ENCODE measurements around the gene MYO3A. TPM values are rescaled to one million over a fixed set of nuclear protein-coding genes. Genes with fewer than 3 reads are reported as not detected.

MYO3A gene
- total RNA-seq, 4 donors from 2014 or later, result 0.12 to 0.33 (median 0.13) TPM; not detected in 1

DNA sequence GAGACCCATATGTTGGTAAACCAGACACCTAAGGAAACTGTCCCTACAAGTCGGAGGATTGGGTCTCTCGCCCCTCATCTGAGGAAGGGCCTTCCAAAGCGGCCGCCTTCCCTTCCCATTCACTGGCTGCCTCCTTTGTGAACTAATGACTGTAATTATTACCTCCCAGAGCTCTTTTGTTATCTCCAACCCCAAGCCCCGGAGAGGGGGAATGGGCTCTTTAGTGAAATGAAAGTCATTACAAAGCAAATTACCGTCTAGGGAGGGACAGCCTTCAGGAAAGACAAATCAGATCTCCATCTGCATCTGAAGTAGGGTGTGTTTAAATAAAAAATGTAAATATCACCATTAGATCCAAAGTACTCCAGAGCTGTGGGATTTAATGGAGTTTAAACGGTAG is 280.0 kb downstream of the MYO3A start:
- Histone ChIP-seq H3K36me3 (no peaks in the 10 kb centered on the region), H3K27ac (no peak overlapping the region), H3K4me1 (no peaks in the 10 kb centered on the region), H3K9me3 (no peaks in the 10 kb centered on the region), H3K4me3 (no peak overlapping the region), H3K27me3 (peaks cover 50 to 67% (median 64%) of the 10 kb centered on the region in 3 donors)
- ATAC-seq (no peak), DNase-seq (no peak)
- in situ Hi-C loops (cut with MboI; ENCODE audit: low sequenced_read_pairs in 4 of 4), result no loop called here
- intact Hi-C loops (cut with DNase I; ENCODE audit: low total_unique reads), result no loop called here
- TF ChIP-seq, protein P1, sequence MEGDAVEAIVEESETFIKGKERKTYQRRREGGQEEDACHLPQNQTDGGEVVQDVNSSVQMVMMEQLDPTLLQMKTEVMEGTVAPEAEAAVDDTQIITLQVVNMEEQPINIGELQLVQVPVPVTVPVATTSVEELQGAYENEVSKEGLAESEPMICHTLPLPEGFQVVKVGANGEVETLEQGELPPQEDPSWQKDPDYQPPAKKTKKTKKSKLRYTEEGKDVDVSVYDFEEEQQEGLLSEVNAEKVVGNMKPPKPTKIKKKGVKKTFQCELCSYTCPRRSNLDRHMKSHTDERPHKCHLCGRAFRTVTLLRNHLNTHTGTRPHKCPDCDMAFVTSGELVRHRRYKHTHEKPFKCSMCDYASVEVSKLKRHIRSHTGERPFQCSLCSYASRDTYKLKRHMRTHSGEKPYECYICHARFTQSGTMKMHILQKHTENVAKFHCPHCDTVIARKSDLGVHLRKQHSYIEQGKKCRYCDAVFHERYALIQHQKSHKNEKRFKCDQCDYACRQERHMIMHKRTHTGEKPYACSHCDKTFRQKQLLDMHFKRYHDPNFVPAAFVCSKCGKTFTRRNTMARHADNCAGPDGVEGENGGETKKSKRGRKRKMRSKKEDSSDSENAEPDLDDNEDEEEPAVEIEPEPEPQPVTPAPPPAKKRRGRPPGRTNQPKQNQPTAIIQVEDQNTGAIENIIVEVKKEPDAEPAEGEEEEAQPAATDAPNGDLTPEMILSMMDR (IDR thresholded peaks at IDR 0.05 in 4 of 5, conservative IDR thresholded peaks at IDR 0.05 in 1 of 5), result no peak
- TF ChIP-seq POLR2A (IDR thresholded peaks at IDR 0.05), result no peak

DNA sequence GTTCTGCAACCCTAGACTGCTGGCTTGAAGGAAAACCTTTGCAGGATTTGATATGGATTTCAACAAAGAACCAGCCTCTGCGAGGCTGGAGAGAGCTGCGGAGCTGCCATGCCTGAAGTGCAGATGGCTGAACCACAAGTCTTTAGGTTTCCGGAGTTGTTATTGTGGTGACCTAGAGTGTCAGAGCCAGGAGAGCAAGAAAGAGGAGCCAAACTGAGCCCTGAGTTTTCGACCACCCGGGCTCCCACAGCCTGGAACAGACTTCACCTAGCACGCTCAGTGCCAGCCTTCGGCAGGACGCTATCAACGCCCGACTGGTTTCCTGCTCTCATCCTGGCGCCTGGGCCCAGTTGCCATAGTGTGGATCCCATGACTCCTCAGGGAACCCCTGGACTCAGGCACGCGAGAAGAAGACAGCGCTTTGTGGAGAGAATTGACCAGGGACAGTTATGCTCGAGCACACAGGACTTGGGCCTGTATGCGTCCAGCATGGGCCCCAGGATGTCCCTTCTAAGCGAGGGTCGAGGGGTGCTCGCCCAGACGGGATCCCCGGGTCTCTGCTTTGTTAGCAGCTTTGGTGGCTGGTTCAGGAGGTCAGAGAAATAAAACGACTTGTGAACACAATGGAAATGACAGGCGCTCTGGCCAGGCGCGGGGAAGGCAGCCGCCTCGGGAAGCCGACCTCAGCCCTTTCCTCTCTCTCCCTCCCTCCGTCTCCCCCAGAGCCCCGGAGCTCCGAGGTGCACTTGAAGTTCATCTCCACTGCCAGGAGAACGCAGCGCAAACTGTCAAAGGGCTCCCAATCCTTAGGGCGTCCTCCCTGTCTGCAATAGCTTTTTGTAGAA is 280.7 kb downstream of the MYO3A start:
- Histone ChIP-seq H3K4me3 (no peak overlapping the region), H3K27me3 (peaks cover 57 to 75% (median 69%) of the 10 kb centered on the region in 3 donors)
- in situ Hi-C loops (cut with MboI; ENCODE audit: low sequenced_read_pairs in 4 of 4), result no loop called here

GRCh38 chr10:26215396-26215934 is 281.4 kb downstream of the MYO3A start:
- Histone ChIP-seq H3K27me3 (peaks cover 64 to 82% (median 76%) of the 10 kb centered on the region in 3 donors), H3K4me1 (no peaks in the 10 kb centered on the region), H3K36me3 (no peaks in the 10 kb centered on the region), H3K9me3 (no peaks in the 10 kb centered on the region), H3K4me3 (no peak overlapping the region), H3K27ac (no peak overlapping the region)
- in situ Hi-C loops (cut with MboI; ENCODE audit: low sequenced_read_pairs in 4 of 4) (no loop called here), intact Hi-C loops (cut with DNase I; ENCODE audit: low total_unique reads) (no loop called here)
- no peak for ATAC-seq
- no peak for DNase-seq
- TF ChIP-seq, protein P1 (IDR thresholded peaks at IDR 0.05 in 4 of 5, conservative IDR thresholded peaks at IDR 0.05 in 1 of 5), result no peak
- TF ChIP-seq POLR2A (IDR thresholded peaks at IDR 0.05), result no peak

More for the DNA sequence above, 280.7 kb downstream of the MYO3A start:
- no peaks in the 10 kb centered on the region for H3K4me1 ChIP-seq
- DNase-seq, result no peak
- no peak for ATAC-seq
- H3K9me3 ChIP-seq, result no peaks in the 10 kb centered on the region
- TF ChIP-seq, protein P1 (IDR thresholded peaks at IDR 0.05 in 4 of 5, conservative IDR thresholded peaks at IDR 0.05 in 1 of 5), result no peak
- TF ChIP-seq POLR2A (IDR thresholded peaks at IDR 0.05), result no peak
- H3K27ac ChIP-seq, result no peak overlapping the region
- intact Hi-C loops (cut with DNase I; ENCODE audit: low total_unique reads), result no loop called here
- H3K36me3 ChIP-seq, result no peaks in the 10 kb centered on the region

DNA sequence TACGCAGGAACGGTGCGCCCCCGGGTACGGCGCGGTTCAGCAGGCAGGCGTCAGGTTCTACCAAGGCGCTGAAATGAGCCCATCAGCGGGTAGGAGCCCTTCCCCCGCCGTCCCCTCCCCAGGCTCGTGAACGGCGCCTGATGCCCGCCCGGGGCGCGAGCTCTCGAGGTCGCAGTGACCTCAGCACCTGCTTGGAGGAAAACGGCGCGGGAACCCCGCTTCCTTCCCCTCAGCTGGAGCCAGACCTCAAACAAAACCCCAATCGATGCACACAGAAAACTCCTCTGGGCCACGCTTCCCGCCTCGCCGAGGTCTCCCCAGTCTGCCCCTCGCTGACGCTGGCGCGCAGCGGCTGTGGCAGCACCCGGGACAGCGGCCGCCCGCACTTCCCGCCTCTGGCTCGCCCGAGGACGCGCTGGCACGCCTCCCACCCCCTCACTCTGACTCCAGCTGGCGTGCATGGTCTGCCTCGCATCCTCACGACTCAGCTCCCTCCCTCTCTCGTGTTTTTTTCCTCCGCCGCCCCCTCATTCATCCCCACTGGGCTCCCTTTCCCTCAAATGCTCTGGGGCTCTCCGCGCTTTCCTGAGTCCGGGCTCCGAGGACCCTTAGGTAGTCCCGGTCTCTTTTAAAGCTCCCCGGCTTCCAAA is 282.0 kb downstream of the MYO3A start:
- Histone ChIP-seq H3K36me3 (no peaks in the 10 kb centered on the region), H3K27ac (no peak overlapping the region), H3K4me3 (no peak overlapping the region), H3K4me1 (no peaks in the 10 kb centered on the region), H3K9me3 (no peaks in the 10 kb centered on the region), H3K27me3 (peaks cover 67 to 84% (median 78%) of the 10 kb centered on the region in 3 donors)
- DNase-seq, result no peak
- TF ChIP-seq POLR2A (IDR thresholded peaks at IDR 0.05), result no peak
- TF ChIP-seq, protein P1 (IDR thresholded peaks at IDR 0.05 in 4 of 5, conservative IDR thresholded peaks at IDR 0.05 in 1 of 5), result no peak
- no peak for ATAC-seq
- intact Hi-C loops (cut with DNase I; ENCODE audit: low total_unique reads) (no loop called here), in situ Hi-C loops (cut with MboI; ENCODE audit: low sequenced_read_pairs in 4 of 4) (no loop called here)

All from gastrocnemius medialis (tissue), 4 donors.